ENCODE data around the gene RAB23.

The RAB23 gene

GRCh38 chr6:57207872-57208271, 14.2 kb downstream of the RAB23 start:
- no peak overlapping the region for H3K4me3 ChIP-seq (ENCODE audit: low read depth, low read length)
- no peak for DNase-seq (ENCODE audit: low read depth)
- no peak for TF ChIP-seq CTCF (IDR thresholded peaks at IDR 0.05; ENCODE audit: low read depth, low read length, missing control alignments)

- no peak for TF ChIP-seq CTCF (IDR thresholded peaks at IDR 0.05; ENCODE audit: low read depth, low read length, missing control alignments)
- DNase-seq (ENCODE audit: low read depth), result no peak
- H3K4me3 ChIP-seq (ENCODE audit: low read depth, low read length), result no peak overlapping the region
Measured at GRCh38 chr6:57207141-57207540, 15.0 kb downstream of the RAB23 start.

- no peak for DNase-seq (ENCODE audit: low read depth)
- TF ChIP-seq CTCF (IDR thresholded peaks at IDR 0.05; ENCODE audit: low read depth, low read length, missing control alignments), result no peak
- no peak overlapping the region for H3K4me3 ChIP-seq (ENCODE audit: low read depth, low read length)
Measured at GRCh38 chr6:57205550-57206328, 16.4 kb downstream of the RAB23 start.

- no peak for DNase-seq (ENCODE audit: low read depth)
- TF ChIP-seq CTCF (IDR thresholded peaks at IDR 0.05; ENCODE audit: low read depth, low read length, missing control alignments), result no peak
- H3K4me3 ChIP-seq (ENCODE audit: low read depth, low read length), result no peak overlapping the region
Measured at GRCh38 chr6:57201718-57202117, 20.4 kb downstream of the RAB23 start.

- no peak for DNase-seq (ENCODE audit: low read depth)
- no peak overlapping the region for H3K4me3 ChIP-seq (ENCODE audit: low read depth, low read length)
- TF ChIP-seq CTCF (IDR thresholded peaks at IDR 0.05; ENCODE audit: low read depth, low read length, missing control alignments), result no peak
Measured at GRCh38 chr6:57198926-57199636, 23.0 kb downstream of the RAB23 start.

GRCh38 chr6:57195457-57195856, 26.6 kb downstream of the RAB23 start:
- no peak overlapping the region for H3K4me3 ChIP-seq (ENCODE audit: low read depth, low read length)
- no peak for DNase-seq (ENCODE audit: low read depth)
- no peak for TF ChIP-seq CTCF (IDR thresholded peaks at IDR 0.05; ENCODE audit: low read depth, low read length, missing control alignments)
